GM12878 (cell line): Measurements from ENCODE around the gene RANGAP1. TPM values are rescaled to one million over a fixed set of nuclear protein-coding genes. Genes with fewer than 3 reads are reported as not detected.

Source experiments
- ATAC-seq: fragments of 200-7000 bp; cut with Tn5 transposase; 3 replicates; pipeline ENCODE4 v1.9.1; 2020; ENCODE audit warnings: mild to moderate bottlenecking, moderate library complexity
- BruUV-seq: library from RNA; stranded (reverse); fragments of 400-500 nt; replicated peaks from 2 replicates; lab custom pipeline; 2021; lab: Mats Ljungman, UMichigan
- CTCF ChIA-PET: fragments of 300-600 bp; sonication (Branson Sonifier 250); formaldehyde crosslinking; extraction: SDS; loops from one replicate; lab custom pipeline; 2021; ENCODE audit warnings: inconsistent platforms; lab: Yijun Ruan, JAX
- POLR2A ChIA-PET: fragments of 350-600 bp; formaldehyde crosslinking; extraction: SDS; loops from one replicate; lab custom pipeline; 2021; ENCODE audit warnings: inconsistent platforms; lab: Charles Lee
- RAD21 ChIA-PET: fragments of 300-600 bp; sonication (Branson Sonifier 250); formaldehyde crosslinking; loops from one replicate; lab custom pipeline; 2023; ENCODE audit warnings: antibody characterized with exemption; ENCODE audit not compliant: unreplicated experiment; lab: Charles Lee
- SMC1A ChIA-PET: fragments of 300-600 bp; sonication (Branson Sonifier 250); formaldehyde crosslinking; loops from one replicate; lab custom pipeline; 2023; ENCODE audit not compliant: unreplicated experiment, uncharacterized antibody; lab: Charles Lee
- DNase-seq: peaks from one replicate; pipeline ENCODE4 v3.0.0-alpha.2; 2011; ENCODE audit warnings: low read depth, low spot score
- FAIRE-seq: peaks from 3 replicates; lab custom pipeline; 2011; peaks lifted over from hg19 to GRCh38; lab: Jason Lieb, UNC
- H2AFZ ChIP-seq: 2 replicates; pipeline ENCODE4 v1.6.0; 2011; ENCODE audit warnings: low read depth, low read length, control low read depth; ENCODE audit not compliant: control insufficient read depth
- H3K27ac ChIP-seq: 2 replicates; pipeline ENCODE4 v1.5.1; 2011; ENCODE audit warnings: control low read depth; ENCODE audit not compliant: control insufficient read depth, insufficient read depth
- H3K27me3 ChIP-seq, 2 experiments: replicated peaks in 1 of 2; 2 replicates each; pipeline versions ENCODE4 v1.6.0 to v1.6.1; 2011; ENCODE audit warnings: low read length in 1 of 2; ENCODE audit not compliant: control insufficient read depth in 2 of 2, insufficient read depth in 2 of 2
- H3K36me3 ChIP-seq, 2 experiments: 2 replicates each; pipeline ENCODE4 v1.5.1; 2011; ENCODE audit warnings: low read length in 1 of 2; ENCODE audit not compliant: control insufficient read depth in 2 of 2, insufficient read depth in 2 of 2
- H3K4me1 ChIP-seq: 2 replicates; pipeline ENCODE4 v1.6.1; 2011; ENCODE audit warnings: mild to moderate bottlenecking, low read length, moderate library complexity, mixed read lengths; ENCODE audit not compliant: control insufficient read depth, insufficient read depth
- H3K4me2 ChIP-seq: 2 replicates; pipeline ENCODE4 v1.6.0; 2011; ENCODE audit warnings: control low read depth; ENCODE audit not compliant: control insufficient read depth, insufficient read depth
- H3K4me3 ChIP-seq: fragments of 200-600 bp; sonication (generic); 2 replicates; pipeline ENCODE4 v1.5.1; 2016
- H3K79me2 ChIP-seq: 2 replicates; pipeline ENCODE4 v1.6.0; 2011; ENCODE audit warnings: low read length; ENCODE audit not compliant: control insufficient read depth, insufficient read depth
- H3K9ac ChIP-seq: 2 replicates; pipeline ENCODE4 v1.8.0; 2011; ENCODE audit warnings: low read length, control low read depth, mixed read lengths; ENCODE audit not compliant: control insufficient read depth, insufficient read depth
- H3K9me3 ChIP-seq: replicated peaks from 3 replicates; pipeline ENCODE4 v1.5.1; 2011; ENCODE audit warnings: mild to moderate bottlenecking, low read length; ENCODE audit not compliant: control insufficient read depth, insufficient read depth
- H4K20me1 ChIP-seq: 2 replicates; pipeline ENCODE4 v1.6.0; 2011; ENCODE audit not compliant: control insufficient read depth, insufficient read depth
- CHD4 ChIP-seq: fragments of 200-600 bp; sonication (generic); IDR thresholded peaks from 2 replicates; pipeline ENCODE4 v1.6.1; 2016; ENCODE audit warnings: mild to moderate bottlenecking
- HDGF ChIP-seq: fragments of 450-650 bp; IDR thresholded peaks from 2 replicates; pipeline ENCODE4 v1.6.1; 2016; ENCODE audit warnings: antibody characterized with exemption
- PBX3 ChIP-seq: IDR thresholded peaks from 2 replicates; pipeline ENCODE4 v1.6.1; 2011; ENCODE audit warnings: mild to moderate bottlenecking, low read depth, low read length, moderate library complexity; ENCODE audit not compliant: insufficient replicate concordance
- POLR2AphosphoS5 ChIP-seq: IDR thresholded peaks from 2 replicates; pipeline ENCODE4 v1.6.1; 2011; ENCODE audit warnings: mild to moderate bottlenecking, low read length, inconsistent platforms
- POU2F2 ChIP-seq: IDR thresholded peaks from 3 replicates; pipeline ENCODE4 v1.6.1; 2011; ENCODE audit warnings: low read depth, mild to moderate bottlenecking, low read length, borderline replicate concordance
- RFX5 ChIP-seq: IDR thresholded peaks from 2 replicates; pipeline ENCODE4 v1.6.1; 2011; ENCODE audit warnings: low read depth, low read length, improper control_type of control experiment
- SIX5 ChIP-seq: IDR thresholded peaks from 2 replicates; pipeline ENCODE4 v1.6.1; 2011; ENCODE audit warnings: mild to moderate bottlenecking, low read depth, low read length, moderate library complexity; ENCODE audit not compliant: severe bottlenecking
- STAT1 ChIP-seq: fragments of 450-650 bp; conservative IDR thresholded peaks from 2 replicates; pipeline ENCODE4 v1.6.1; 2014; ENCODE audit warnings: antibody characterized with exemption, mild to moderate bottlenecking
- SUPT20H ChIP-seq: IDR thresholded peaks from 2 replicates; pipeline ENCODE4 v1.6.1; 2011; ENCODE audit warnings: low read depth, mild to moderate bottlenecking, low read length, moderate library complexity, borderline replicate concordance; ENCODE audit not compliant: control insufficient read depth
- USF2 ChIP-seq: IDR thresholded peaks from 2 replicates; pipeline ENCODE4 v1.6.1; 2011; ENCODE audit warnings: low read depth, low read length, improper control_type of control experiment, borderline replicate concordance
- WGBS: methylation state at CpG from one replicate; pipeline ENCODE4 v1.1.6; 2016; ENCODE audit warnings: low lambda C conversion rate; ENCODE audit not compliant: insufficient replicate concordance, insufficient coverage; ENCODE audit errors: missing lambda C conversion rate; 5-methylcytosine and 5-hydroxymethylcytosine counted together
- in situ Hi-C: fragments of 300-500 bp; cut with MboI; formaldehyde crosslinking; loops from 9 replicates; pipeline ENCODE4 v1.14.3; 2018; ENCODE audit warnings: mixed read lengths
- intact Hi-C: fragments of 100-400 bp; cut with micrococcal nuclease; formaldehyde crosslinking; loops from one replicate; pipeline ENCODE4 v1.14.2; 2022; ENCODE audit not compliant: unreplicated experiment
- polyA plus RNA-seq, 11 experiments: library from polyadenylated mRNA; depleted of rRNA in 4 of 11; unstranded in 6 of 11; stranded (reverse) in 5 of 11; fragments of >200 nt; fragmentation: Nextera tagmentation in 4 of 11; fragmentation: Illumina TruSeq in 1 of 11; extraction: Ambion mirVana in 4 of 11; extraction: Trizol in 1 of 11; gene quantifications; 1 replicate in 1 of 11; 2 replicates in 10 of 11; pipeline versions ENCODE4 v1.2.1 to v1.2.3, GENCODE V29; 2011 to 2016; ENCODE audit warnings: inconsistent platforms in 2 of 11, missing spikeins in 2 of 11, low read depth in 1 of 11
- total RNA-seq, 4 experiments: library from RNA; depleted of rRNA in 3 of 4; stranded (reverse); fragments of >200 nt in 3 of 4; fragmentation: Illumina TruSeq in 1 of 4; extraction: Trizol in 1 of 4; gene quantifications; 2 replicates each; pipeline versions ENCODE4 v1.2.1 to v1.2.3, GENCODE V29; 2013 to 2021

Gene RANGAP1
- total and polyA plus RNA-seq, 10 of the 15 experiments (the other 5 are each of a cell fraction or from before 2014, with no cell fraction given): 2.5 to 109 (median 60.2) TPM

- no peak overlapping the region for H3K9ac ChIP-seq
- H4K20me1 ChIP-seq: no peaks in the 10 kb centered on the region
- peaks cover 12 to 59% of the 10 kb centered on the region in 2 experiments for H3K36me3 ChIP-seq
- TF ChIP-seq SUPT20H (no peak), USF2 (no peak), RFX5 (no peak), PBX3 (no peak), HDGF (no peak), SIX5 (no peak), CHD4 (no peak), POLR2AphosphoS5 (no peak), POU2F2 (no peak), STAT1 (no peak)
- TF ChIP-seq, all 136 proteins: peak for 0
- H3K9me3 ChIP-seq: no peaks in the 10 kb centered on the region
- no peak overlapping the region for H3K27ac ChIP-seq
- no peaks in the 10 kb centered on the region for H3K27me3 ChIP-seq
- in situ Hi-C loops: no loop called here
- BruUV-seq: no TSS peak
- no peak for ATAC-seq
- H3K4me3 ChIP-seq: no peak overlapping the region
- 96% methylated on average over 14 of the region's 14 CpGs for WGBS
- RAD21 ChIA-PET: no interaction called here
- no peaks in the 10 kb centered on the region for H3K79me2 ChIP-seq
- no peak for DNase-seq
- FAIRE-seq: no peak
- CTCF ChIA-PET: no interaction called here
- POLR2A ChIA-PET: no interaction called here
- no peak overlapping the region for H3K4me2 ChIP-seq
- intact Hi-C loops: no loop called here
- H3K4me1 ChIP-seq: no peaks in the 10 kb centered on the region
- SMC1A ChIA-PET: no interaction called here
- no peak overlapping the region for H2AFZ ChIP-seq
Measured at GRCh38 chr22:41249442-41249841, 36.5 kb downstream of the RANGAP1 start.
